Transverse colon (tissue), 4 donors: Measurements from ENCODE around the gene MACF1.

Experiments
- CTCF ChIP-seq, 5 experiments: fragments of 200-600 bp in 3 of 5; fragments of 450-650 bp in 2 of 5; sonication (generic) in 3 of 5; IDR thresholded peaks; 1 replicate in 2 of 5; 2 replicates in 3 of 5; pipeline ENCODE4 v1.5.1; 2016 to 2017; ENCODE audit warnings: antibody characterized with exemption in 5 of 5, inconsistent platforms in 3 of 5, mild to moderate bottlenecking in 2 of 5, moderate library complexity in 1 of 5
- EP300 ChIP-seq: sonication (generic); formaldehyde crosslinking; IDR thresholded peaks from one replicate; pipeline ENCODE4 v1.6.1; 2017; ENCODE audit warnings: antibody characterized with exemption, low read depth
- POLR2AphosphoS5 ChIP-seq, 3 donors: sonication (generic); formaldehyde crosslinking; IDR thresholded peaks; one replicate each; pipeline ENCODE4 v1.6.1; 2016; ENCODE audit warnings: antibody characterized with exemption in 3 of 3

- TF ChIP-seq CTCF (IDR thresholded peaks at IDR 0.05) (no peak), EP300 (no peak), POLR2AphosphoS5 (IDR thresholded peaks at IDR 0.05) (no peak)
Observed at GRCh38 chr1:39165049-39165448, 39.4 kb upstream of the MACF1 start.
